Left forelimb (tissue), 1 donor: ENCODE results near the gene FNDC3B.

Experiments used
- DNase-seq: peaks from one replicate; pipeline ENCODE4 v3.0.0-alpha.2; 2018; ENCODE audit warnings: low spot score

FNDC3B gene

DNA sequence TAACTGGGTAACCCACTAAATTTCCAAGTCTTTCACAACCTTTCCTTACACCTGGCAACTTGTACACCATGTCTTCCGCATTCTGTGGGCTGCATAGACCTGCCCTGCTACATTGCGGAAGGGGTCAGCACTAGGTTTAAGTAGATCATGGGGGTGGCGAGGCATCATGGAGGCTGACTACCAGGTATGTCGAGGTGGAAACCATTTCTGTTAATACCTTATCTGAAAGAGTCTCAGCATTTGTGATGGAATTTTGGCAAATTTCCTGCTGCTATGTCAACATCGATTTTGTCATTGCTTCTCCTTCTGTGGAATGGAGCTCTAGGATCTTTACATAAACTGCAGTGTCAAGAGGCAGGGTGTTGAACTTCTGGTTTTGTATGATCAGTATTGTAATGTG is 221.7 kb downstream of the FNDC3B start:
- DNase-seq: no peak

DNA sequence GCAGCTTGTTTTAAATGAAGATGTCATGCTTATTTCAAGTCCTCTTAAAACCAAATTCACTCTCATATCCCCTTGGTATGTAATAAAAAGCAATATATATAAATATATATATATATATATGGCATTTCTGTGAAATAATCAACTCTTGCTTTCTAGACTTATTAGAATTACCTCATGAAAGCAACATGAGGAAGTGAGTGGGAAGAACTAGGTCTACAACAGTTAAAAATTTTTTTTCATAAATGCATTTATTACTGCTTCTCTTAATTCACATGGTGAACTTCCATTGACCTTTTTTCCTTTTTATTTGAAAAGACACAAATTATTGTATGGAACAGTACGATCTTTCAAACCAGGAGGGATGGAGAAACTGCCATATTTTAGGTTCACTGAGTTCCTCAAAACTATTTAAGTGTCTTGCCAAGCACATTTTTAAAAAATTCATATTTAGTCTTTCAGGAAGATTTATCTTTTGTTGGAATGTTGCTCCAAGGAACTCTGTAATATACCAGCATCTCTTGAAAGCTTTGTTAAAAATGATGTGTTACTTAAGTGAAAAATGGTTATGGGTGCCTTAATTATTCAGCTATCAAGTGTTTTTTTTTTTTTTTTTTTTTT is 223.7 kb downstream of the FNDC3B start:
- no peak for DNase-seq

DNA sequence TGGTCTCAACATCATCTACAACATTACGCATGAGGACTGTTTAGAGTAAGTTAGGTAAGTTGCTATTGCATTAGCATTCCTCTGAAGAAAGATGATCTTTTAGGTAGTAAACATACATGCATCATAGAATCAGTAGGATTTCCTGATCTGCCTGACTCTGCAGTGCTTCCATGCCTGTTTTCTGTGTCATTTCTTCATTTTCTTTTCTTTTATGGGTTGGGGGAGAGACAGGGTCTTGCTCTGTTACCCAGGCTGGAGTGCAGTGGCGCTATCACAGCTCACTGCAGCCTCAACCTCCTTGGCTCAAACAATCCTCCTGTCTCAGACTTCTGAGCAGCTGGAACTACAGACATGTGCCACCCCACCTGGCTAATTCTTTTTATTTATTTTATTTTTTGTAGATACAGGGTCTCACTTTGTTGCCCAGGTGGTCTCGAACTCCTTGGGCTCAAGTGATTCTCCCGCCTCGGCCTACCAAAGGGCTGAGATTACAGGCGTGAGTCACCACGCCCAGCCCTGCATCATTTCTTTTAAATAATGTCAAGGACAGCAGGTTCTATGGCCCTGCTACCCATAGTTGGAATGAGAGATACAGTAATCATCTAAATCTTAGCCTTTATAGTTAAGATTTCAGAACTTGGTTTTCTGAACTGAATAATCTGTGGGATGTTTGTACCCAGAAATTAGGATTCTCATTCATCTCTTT is 224.6 kb downstream of the FNDC3B start:
- DNase-seq: no peak

DNA sequence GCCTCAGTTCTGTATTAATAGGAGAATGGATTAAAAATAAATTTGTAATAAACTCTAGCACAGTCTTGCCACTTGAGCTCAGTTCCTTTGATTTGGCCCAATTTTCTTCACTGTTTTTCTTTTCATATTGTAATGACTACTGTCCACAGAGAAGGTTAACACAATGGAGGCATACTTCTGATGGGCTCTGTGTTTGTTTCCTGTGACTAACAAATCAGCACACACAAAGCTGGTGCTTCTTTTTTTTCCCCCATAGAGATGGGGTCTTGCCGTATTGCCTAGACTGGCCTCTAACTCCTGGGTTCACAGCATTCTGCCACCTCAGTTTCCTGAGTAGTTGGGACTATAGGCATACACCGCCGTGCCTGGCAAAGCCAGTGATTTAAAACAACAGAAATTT is 226.7 kb downstream of the FNDC3B start:
- DNase-seq: no peak

DNA sequence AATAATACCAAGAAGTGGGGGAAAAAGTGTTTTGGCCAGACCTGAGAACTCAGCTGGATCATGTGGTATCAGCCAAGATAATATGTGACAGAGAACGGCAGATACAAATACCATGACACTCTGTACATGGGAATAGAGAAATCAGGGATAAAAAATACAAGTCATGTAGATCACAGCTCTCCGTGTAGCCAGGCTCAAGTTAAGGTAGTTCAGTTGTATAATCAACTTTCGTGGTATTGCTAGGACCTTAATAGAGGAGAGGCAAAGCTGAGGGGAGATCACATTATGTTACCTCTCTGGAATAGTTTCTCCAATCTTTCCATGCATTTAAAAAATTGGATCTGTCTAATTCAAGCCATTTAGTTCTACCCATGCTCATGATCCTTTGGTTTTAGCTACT is 229.0 kb downstream of the FNDC3B start:
- DNase-seq: no peak

DNA sequence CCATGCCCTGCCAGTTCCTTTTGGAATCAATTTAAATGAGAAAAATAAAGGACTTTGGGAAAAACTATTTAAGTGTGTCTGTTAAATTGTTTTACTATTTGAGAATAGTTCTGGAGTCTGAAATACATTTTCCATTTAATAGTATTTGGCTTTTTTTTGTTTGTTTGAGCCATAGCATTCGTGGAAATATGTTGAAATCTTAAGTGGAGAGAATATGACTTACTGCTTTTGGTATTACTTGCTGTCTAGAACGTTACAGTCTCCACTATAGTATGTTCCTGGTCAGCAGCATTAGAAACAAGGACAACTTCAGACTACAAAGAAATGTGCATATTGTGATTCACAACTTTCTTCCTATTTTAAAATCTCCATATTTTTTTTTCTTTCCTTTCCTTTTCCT is 229.5 kb downstream of the FNDC3B start:
- DNase-seq: no peak

DNA sequence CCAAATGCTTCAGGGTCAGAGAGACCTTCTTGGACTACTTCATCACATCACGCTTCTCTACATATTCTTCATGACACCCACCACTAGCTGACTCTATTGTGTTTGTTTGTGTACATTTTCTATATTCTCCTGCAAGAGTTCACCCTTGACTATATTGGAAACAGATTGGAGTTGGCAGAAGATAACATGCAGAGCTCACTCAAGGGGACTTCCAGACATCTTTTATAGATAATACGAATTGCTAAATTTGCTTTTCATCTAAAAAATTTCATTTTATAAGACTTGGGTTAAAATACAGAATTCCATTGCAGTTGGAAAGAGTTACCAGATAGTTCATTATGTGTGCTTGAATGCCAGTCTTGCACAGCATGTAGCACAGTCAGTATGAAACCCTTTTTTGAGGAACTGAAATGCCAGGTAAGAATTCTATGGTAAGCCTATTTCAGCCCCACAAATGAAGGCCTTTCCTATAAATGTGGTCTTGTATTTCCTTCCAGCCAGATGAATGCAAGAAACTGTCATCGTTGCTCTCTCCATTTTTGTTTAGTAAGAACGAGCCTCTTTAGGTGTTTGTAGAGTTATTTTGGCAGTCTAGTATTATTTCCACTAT is 231.3 kb downstream of the FNDC3B start:
- no peak for DNase-seq

DNA sequence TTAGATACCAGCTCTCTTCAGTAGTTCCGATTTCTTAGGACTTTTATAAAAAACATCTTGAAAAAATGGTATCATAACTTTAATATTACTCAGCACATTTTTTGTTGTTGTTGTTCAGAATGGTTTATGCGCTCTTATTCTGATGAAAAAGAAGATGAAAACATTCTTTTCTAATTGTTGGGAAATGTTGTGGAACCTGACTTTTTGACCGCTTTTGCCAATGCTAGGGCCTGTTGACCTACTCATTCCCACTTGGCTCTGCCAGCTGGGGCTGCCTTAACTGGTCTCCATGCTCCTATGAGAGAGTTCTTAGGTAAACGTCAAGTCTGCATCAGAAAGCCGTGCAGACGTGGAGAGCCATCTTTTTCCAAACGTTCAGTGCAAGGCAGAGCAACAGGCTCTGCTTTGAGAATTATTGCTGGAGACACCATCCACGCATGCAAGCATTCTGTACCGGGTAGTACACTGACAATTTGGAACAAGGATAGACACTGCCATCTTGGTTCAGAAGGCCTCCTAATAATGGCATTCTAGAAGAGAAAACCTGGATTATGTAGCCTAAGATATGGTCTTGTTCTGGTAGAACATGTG is 232.1 kb downstream of the FNDC3B start:
- DNase-seq: no peak

DNA sequence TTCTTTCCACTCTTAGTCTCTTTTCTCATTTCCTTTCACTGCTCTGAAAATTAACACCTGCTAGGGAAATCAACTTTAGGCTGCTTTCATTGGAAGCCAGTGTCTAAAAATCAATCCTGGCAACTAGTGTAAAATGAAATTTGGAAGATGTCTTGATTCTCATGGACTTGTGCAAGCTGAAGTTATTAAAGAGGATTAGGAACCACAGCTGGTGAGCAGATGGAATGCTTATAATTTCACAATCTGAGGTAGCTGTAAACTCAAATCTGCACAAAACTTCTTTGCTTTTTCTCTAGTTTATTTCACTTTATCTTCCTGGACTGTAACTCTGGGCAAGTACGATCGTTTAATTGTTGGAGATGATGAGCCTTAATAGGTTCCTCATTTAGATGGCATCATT is 233.3 kb downstream of the FNDC3B start:
- no peak for DNase-seq

DNA sequence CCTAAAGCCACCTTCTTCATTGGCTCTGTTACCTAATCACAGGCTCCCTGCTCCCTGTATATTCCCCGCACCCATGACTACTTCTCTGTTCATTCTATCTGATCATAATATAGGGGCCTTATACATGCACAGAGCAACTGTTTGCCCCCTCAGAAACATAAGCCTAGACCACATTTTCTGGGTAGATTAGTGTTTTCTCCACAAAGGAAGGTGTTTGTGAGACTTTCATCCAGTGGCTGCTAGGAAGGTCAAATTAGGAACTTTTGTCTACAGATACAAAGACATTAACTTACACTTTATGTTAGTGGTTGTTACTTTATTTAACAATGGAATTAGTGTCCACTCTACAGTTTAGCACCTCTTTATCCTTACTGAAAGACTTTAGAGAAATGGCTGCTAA is 234.0 kb downstream of the FNDC3B start:
- DNase-seq: no peak

DNA sequence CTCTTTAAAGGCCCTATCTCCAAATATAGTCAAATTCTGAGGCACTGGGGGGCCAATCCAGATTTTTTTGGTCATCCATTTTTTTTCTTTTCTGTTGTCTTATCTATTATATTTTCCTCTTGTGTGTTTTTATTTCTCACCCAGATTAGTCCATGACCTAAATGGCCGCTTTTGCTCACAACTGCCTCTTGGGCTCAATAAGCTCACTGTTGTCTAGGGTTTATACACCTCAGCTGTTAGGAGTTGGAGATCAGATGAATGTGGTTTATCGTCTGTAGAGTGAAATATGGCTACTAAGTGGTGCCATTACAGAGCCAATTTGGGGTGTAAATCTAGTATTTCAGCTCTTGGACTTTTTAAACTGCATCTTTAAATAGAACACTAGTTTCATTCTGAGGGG is 235.5 kb downstream of the FNDC3B start:
- DNase-seq: no peak

DNA sequence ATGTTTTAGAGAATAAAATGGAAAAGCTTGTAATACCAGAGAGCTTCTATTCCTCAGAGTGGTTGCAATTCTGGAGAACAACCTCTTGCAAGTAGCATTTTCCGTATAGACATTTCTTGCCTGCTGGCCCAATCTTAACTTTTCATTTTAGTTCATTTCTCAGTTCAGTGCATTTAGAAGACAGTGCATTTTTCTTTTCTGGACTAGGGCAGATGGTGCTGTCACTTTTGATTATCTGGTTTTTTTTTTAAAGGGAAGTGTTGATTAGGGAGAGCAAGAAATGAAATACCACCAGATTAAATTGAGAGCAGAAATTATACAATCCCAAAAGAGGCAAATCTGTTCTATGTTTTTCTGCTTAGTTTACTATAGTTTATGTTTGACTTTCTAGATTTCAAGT is 236.2 kb downstream of the FNDC3B start:
- DNase-seq: no peak

DNA sequence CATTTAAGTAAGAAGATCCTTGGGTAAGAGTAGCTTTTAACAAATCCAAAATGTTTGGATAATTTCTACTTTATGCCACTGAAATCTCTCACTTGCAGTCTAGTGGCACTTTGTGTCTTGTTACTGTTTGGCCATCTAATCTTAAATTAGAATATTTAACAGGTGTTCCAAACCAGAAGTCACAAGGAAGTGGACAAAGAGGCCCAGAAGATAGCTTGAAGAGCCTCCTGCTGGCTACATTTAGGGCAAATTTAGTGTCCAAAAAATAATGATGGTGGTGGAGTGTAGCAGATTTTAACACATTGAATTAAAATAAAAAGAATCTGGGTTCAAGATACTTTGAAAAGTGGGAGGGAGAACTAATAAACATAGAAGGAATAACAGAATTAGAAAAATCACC is 236.7 kb downstream of the FNDC3B start:
- DNase-seq: no peak

DNA sequence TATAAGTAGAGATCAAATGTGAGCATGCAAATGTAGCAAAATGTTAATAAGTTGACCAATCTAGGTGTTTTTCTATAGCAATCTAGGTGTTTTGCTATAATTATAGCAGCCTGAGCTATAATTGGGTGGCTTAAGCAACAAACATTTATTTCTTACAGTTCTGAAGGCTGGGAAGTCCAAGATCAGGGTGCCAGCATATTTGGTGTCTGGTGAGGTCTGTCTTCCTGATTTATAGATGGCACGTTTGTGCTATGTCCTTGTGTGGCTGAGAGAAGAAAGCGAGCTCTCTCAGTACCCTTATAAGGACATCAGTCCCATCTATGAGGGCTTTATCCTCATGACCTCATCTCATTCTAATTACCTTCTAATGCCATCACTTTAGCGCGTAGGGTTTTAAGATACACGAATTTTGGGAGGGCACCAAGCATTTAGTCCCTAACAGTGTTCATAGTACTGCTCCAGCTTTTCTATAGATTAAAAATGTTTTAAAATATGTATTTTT is 237.8 kb downstream of the FNDC3B start:
- no peak for DNase-seq

DNA sequence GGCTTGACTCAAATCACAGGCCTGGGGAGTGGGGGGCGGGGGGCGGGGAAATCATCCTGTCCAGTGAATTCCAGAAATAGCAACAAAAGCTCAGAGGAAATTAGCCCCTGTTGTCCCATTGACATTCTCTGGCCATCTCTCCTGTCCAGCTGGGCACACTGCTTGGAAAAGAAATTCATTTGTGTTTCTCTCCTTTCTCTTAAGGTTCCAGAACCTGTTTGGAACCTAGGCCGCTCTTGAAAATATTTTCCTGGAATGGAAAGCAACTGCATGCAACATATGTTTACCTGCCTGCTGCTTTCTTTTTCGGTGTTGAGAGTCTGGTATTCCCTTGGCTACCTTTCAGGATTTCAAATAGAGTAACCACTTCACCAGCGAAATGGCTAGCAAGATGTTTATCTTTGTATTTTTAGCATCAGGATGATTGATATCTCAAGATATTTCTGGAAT is 239.8 kb downstream of the FNDC3B start:
- no peak for DNase-seq

DNA sequence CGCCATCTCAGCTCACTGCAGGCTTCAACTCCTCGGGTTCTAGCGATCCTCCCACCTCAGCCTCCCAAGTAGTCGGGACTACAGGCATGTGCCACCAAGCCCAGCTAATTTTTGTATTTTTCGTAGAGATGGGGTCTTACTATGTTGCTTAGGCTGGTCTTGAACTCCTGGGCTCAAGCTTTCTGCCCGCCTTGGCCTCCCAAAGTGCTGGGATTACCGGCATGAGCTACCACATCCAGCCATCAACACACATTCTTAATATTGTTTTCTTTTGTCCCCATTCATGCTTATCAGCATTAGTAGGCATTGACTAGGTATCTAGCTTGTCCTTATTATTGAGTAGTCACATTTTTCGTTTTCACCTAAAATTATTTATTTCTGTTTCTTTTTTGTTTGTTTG is 240.6 kb downstream of the FNDC3B start:
- no peak for DNase-seq

DNA sequence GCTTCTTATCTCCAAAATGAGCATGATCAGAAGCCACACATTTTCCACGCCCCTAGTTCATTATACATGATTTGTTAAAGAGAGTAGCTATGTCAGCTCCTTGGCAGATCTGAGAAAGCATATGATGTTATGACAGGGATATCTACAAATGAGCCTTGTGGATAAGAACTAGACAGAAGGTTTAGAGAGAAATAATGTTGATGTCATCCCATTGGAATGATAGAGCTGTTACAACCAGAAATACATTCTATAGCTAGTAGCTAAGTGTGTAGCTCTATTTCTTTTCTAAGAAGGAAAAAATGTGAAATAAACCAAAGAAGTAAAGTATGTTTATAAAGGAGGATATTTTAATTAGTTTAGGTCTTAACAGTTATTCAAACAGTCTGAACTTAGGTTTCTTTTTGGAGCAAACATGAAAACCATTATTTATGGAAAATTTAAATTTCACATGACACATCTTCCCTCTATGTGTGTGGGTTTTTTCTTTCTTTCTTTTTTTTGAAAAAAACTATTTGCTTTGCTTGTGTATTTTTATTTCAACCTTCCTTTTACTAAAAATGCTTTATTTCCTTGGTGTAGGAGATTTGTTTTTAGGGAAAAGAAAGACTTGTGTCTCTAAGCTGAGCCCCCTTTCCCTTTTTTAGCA is 241.2 kb downstream of the FNDC3B start:
- no peak for DNase-seq

DNA sequence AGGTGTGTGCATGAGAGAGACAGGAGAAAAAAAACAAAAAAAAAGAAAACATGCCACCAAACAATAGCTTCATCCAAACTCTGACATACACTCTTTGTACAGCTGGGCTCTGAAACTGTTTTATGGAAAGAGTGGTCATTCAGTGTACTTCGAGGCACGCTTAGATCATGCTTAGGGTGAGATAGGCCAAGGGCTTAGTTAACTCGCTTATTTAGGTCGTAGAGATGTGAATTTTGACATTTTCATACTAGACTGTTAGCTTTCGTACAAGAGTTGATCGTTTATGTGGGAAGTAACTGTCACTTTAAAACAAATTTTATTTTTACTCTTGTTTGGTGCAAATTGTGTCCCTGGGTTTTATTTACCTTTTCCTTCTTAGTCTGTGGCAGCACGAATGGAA is 242.5 kb downstream of the FNDC3B start:
- no peak for DNase-seq

DNA sequence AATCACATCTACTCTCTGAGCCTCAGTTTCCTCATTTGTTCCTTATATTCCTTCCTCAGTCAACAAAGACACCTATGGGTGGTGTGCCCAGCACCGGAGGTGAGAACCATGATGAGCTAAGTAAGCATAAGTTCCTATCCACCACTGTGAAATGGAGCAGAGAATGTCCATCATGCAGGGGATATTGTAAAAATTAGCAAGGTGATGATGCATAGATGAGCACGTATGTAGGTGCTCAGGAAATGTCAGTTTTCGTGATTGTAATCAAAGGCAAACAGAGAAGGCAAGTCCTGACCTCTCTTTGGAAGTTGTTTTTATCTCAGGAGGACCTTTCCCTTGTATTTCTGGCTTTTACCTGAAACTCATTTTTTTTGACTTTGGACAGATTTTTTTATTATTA is 243.5 kb downstream of the FNDC3B start:
- no peak for DNase-seq

DNA sequence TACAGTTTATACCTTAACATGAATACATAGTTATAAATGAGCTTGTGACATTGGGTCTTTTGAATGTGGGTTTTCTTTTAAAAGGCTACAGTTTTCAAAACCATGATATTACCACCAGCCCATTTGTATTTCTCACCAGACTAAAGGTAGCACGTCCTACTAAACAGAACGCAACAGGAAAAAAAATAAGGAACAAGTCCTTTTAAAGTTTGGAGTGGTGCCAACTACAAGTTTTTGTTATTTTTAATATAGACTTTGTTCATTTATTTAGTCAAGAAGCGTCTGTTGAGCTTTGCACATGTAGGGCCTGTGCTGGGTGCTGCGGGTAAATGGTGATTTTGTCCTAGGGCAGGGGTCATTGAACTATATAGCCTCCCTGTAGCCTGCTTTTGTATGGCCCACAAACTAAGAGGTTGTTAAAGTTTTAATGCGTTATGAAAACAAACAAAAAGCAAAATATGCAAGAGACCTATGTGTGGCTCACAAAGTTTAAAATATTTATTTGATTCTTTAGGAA is 244.5 kb downstream of the FNDC3B start:
- no peak for DNase-seq

DNA sequence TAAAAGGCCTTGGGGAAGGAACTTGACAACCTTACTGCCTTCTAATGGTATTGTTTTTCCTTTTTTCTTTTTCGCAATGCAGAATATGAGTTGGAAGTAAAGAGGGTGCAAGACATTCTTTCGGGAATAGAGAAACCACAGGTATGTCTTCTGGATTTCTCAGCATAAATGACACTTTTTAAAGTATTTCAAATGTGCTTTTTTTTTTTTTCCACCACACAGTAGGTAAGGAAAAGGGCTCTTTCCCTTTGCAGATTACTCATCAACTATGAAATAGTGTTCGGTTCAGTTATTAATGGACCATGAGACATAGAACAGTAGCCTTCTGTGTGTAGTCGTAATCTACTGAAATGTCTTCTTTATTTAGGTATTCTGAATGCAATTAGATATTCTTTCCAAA is 246.5 kb downstream of the FNDC3B start:
- DNase-seq: no peak

DNA sequence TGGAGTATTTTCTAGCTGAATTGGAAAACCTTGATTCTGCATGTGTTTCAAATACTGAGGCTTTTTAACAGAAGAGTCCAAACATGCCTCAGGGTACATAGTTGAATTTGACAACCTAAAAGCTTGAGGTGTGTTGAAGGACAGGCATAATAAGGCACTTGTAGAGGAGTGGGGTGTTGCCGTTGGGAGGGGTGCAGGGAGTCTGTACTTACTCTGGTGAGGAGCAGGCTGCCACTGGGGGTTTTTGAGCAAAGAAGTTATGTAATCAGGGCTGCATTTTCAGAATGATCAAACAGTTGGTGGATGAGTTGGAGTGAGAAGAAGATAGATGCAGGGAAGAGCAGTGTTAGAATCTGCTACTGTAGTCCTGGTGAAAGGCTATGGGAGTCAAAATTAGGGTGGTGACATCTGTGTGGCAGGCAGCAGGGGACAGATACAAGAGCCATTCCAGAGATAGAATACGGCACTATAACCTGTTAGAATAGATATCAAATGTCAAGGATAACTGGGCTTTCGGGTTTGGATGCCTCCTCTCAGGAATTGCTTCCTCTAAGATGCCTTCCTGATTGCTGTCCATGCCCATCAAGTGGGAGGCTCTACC is 247.3 kb downstream of the FNDC3B start:
- DNase-seq: no peak
